HepG2 (cell line): ENCODE measurements around the gene NRL. TPM values are rescaled to one million over a fixed set of nuclear protein-coding genes. Genes with fewer than 3 reads are reported as not detected.

ENCODE experiments used
- ATAC-seq: fragments of 200-7000 bp; cut with Tn5 transposase; 3 replicates; pipeline ENCODE4 v1.9.1; 2020; ENCODE audit warnings: mild to moderate bottlenecking, moderate library complexity
- BruUV-seq: library from RNA; stranded (reverse); fragments of 400-500 nt; replicated peaks from 2 replicates; lab custom pipeline; 2021; lab: Mats Ljungman, UMichigan
- CTCF ChIA-PET: fragments of 300-600 bp; formaldehyde crosslinking; extraction: SDS; loops from one replicate; lab custom pipeline; 2021; ENCODE audit warnings: low total read pairs, inconsistent platforms, low intra/inter-chr PET ratio; lab: Yijun Ruan, JAX
- POLR2A ChIA-PET: fragments of 350-600 bp; sonication (Branson Sonifier 250); formaldehyde crosslinking; loops from one replicate; lab custom pipeline; 2020; ENCODE audit warnings: antibody characterized with exemption, inconsistent platforms; lab: Yijun Ruan, JAX
- DNase-seq: peaks from one replicate; pipeline ENCODE4 v3.0.0-alpha.2; 2015; ENCODE audit warnings: low spot score
- FAIRE-seq: peaks from 3 replicates; lab custom pipeline; 2011; peaks lifted over from hg19 to GRCh38; lab: Jason Lieb, UNC
- H2AFZ ChIP-seq: one replicate; pipeline ENCODE4 v1.6.1; 2011; ENCODE audit warnings: low read length, inconsistent platforms
- H3K27ac ChIP-seq: fragments of 300-600 bp; 3 replicates; pipeline ENCODE4 v1.8.0; 2011; ENCODE audit warnings: mixed run types, mild to moderate bottlenecking, mixed read lengths, low read length, inconsistent platforms; ENCODE audit not compliant: insufficient read depth; ENCODE audit errors: extremely low read length
- H3K27me3 ChIP-seq, 2 experiments: fragments of 200-600 bp in 1 of 2; 2 replicates in 1 of 2; 3 replicates in 1 of 2; pipeline versions ENCODE4 v1.6.0 to v1.8.0; 2011; ENCODE audit warnings: low read length in 2 of 2, mild to moderate bottlenecking in 2 of 2, moderate library complexity in 2 of 2, inconsistent platforms in 1 of 2; ENCODE audit not compliant: insufficient read depth in 2 of 2, control insufficient read depth in 1 of 2
- H3K36me3 ChIP-seq, 2 experiments: fragments of 200-600 bp in 1 of 2; replicated peaks in 1 of 2; 2 replicates in 1 of 2; 3 replicates in 1 of 2; pipeline versions ENCODE4 v1.5.1 to v1.8.0; 2011; ENCODE audit warnings: low read length in 2 of 2, inconsistent platforms in 1 of 2; ENCODE audit not compliant: insufficient read depth in 2 of 2, control insufficient read depth in 1 of 2
- H3K4me1 ChIP-seq: 2 replicates; pipeline ENCODE4 v1.5.1; 2012; ENCODE audit warnings: low read length, inconsistent platforms; ENCODE audit not compliant: insufficient read depth
- H3K4me2 ChIP-seq: 2 replicates; pipeline ENCODE4 v1.6.0; 2011; ENCODE audit warnings: low read depth, low read length, inconsistent platforms
- H3K4me3 ChIP-seq, 3 experiments: fragments of 200-600 bp in 1 of 3; sonication (generic), shearing (Covaris generic) in 1 of 3; replicated peaks in 1 of 3; 2 replicates each; pipeline ENCODE4 v1.5.1; 2011 to 2016; ENCODE audit warnings: low read length in 3 of 3, inconsistent platforms in 2 of 3, low read depth in 2 of 3, mild to moderate bottlenecking in 2 of 3, control low read depth in 1 of 3, mixed read lengths in 1 of 3; ENCODE audit not compliant: insufficient read depth in 1 of 3
- H3K79me2 ChIP-seq: one replicate; pipeline ENCODE4 v1.6.1; 2011; ENCODE audit warnings: low read length, inconsistent platforms; ENCODE audit not compliant: insufficient read depth
- H3K9ac ChIP-seq: 2 replicates; pipeline ENCODE4 v1.6.0; 2011; ENCODE audit warnings: mild to moderate bottlenecking, low read depth, low read length, inconsistent platforms; ENCODE audit not compliant: insufficient read depth
- H3K9me3 ChIP-seq: 2 replicates; pipeline ENCODE4 v1.5.1; 2012; ENCODE audit warnings: mild to moderate bottlenecking, low read length
- H4K20me1 ChIP-seq: 2 replicates; pipeline ENCODE4 v1.6.0; 2011; ENCODE audit warnings: inconsistent platforms, mild to moderate bottlenecking, low read length, moderate library complexity; ENCODE audit not compliant: insufficient read depth
- AGO1 ChIP-seq: fragments of 200-400 bp; formaldehyde crosslinking; IDR thresholded peaks from 2 replicates; pipeline ENCODE4 v1.6.1; 2017; ENCODE audit warnings: mild to moderate bottlenecking, low read depth, low read length, moderate library complexity; ENCODE audit not compliant: poor library complexity, severe bottlenecking
- AGO2 ChIP-seq: fragments of 200-400 bp; formaldehyde crosslinking; optimal IDR thresholded peaks from 2 replicates; pipeline ENCODE3; 2017; ENCODE audit warnings: mild to moderate bottlenecking, low read depth, low read length, moderate library complexity
- ARNTL ChIP-seq: sonication (generic); formaldehyde crosslinking; IDR thresholded peaks from 2 replicates; pipeline ENCODE4 v1.4.0; 2020; ENCODE audit warnings: mild to moderate bottlenecking, missing genetic modification reagents
- GATAD1 ChIP-seq: IDR thresholded peaks from 2 replicates; pipeline ENCODE4 v1.6.1; 2016; ENCODE audit warnings: missing genetic modification reagents, missing compliant biosample characterization
- MATR3 ChIP-seq: sonication (generic); formaldehyde crosslinking; IDR thresholded peaks from 2 replicates; pipeline ENCODE4 v1.4.0; 2020; ENCODE audit warnings: missing genetic modification reagents
- RBAK ChIP-seq: sonication (generic); formaldehyde crosslinking; IDR thresholded peaks from 2 replicates; pipeline ENCODE4 v1.5.1; 2020; ENCODE audit warnings: mild to moderate bottlenecking, missing genetic modification reagents
- ZBTB1 ChIP-seq: sonication (generic); formaldehyde crosslinking; IDR thresholded peaks from 2 replicates; pipeline ENCODE4 v1.4.0; 2020; ENCODE audit warnings: missing genetic modification reagents, borderline replicate concordance
- ZNF510 ChIP-seq: sonication (generic); formaldehyde crosslinking; IDR thresholded peaks from 2 replicates; pipeline ENCODE4 v1.4.0; 2020; ENCODE audit warnings: low read depth, mild to moderate bottlenecking, missing genetic modification reagents
- ZNF749 ChIP-seq: sonication (generic); formaldehyde crosslinking; IDR thresholded peaks from 2 replicates; pipeline ENCODE4 v1.8.0; 2022; ENCODE audit warnings: mild to moderate bottlenecking, missing genetic modification reagents, moderate library complexity, borderline replicate concordance
- ZNF816 ChIP-seq: sonication (generic); formaldehyde crosslinking; IDR thresholded peaks from 2 replicates; pipeline ENCODE4 v1.8.0; 2022; ENCODE audit warnings: missing genetic modification reagents, mild to moderate bottlenecking, borderline replicate concordance
- WGBS: methylation state at CpG from one replicate; pipeline ENCODE4 v1.1.6; 2017; ENCODE audit warnings: low lambda C conversion rate; 5-methylcytosine and 5-hydroxymethylcytosine counted together
- in situ Hi-C: cut with HindIII; loops from 2 replicates; pipeline ENCODE4 v1.10.0; 2017; ENCODE audit warnings: low pct_unique_long_range_greater_than_20kb; ENCODE audit not compliant: extremely low pct_ligation_motif_present
- intact Hi-C: fragments of 100-400 bp; cut with micrococcal nuclease; formaldehyde crosslinking; loops from one replicate; pipeline ENCODE4 v1.10.0; 2022; ENCODE audit not compliant: unreplicated experiment
- polyA plus RNA-seq, 8 experiments: library from polyadenylated mRNA; depleted of rRNA in 3 of 8; stranded (reverse) in 7 of 8; unstranded in 1 of 8; fragments of >200 nt; fragmentation: Illumina TruSeq in 4 of 8; extraction: Trizol in 4 of 8; gene quantifications; 2 replicates each; pipeline versions ENCODE4 v1.2.1 to v1.2.3, GENCODE V29; 2011 to 2016; ENCODE audit warnings: low read depth in 4 of 8, missing spikeins in 1 of 8, mixed read lengths in 1 of 8; ENCODE audit not compliant: insufficient read depth in 1 of 8
- total RNA-seq, 5 experiments: library from RNA; depleted of rRNA; stranded (reverse); fragments of >200 nt; fragmentation: Illumina TruSeq; extraction: Trizol; gene quantifications; 2 replicates each; pipeline ENCODE4 v1.2.3, GENCODE V29; 2016; ENCODE audit warnings: low read depth in 1 of 5
- TF ChIP-seq, protein P1 (sequence below): sonication (generic); formaldehyde crosslinking; IDR thresholded peaks from 2 replicates; pipeline ENCODE4 v1.4.0; 2020; ENCODE audit warnings: missing genetic modification reagents
- TF ChIP-seq, protein P2 (sequence below): sonication (generic); formaldehyde crosslinking; IDR thresholded peaks from 2 replicates; pipeline ENCODE4 v1.8.1; 2023; ENCODE audit warnings: mild to moderate bottlenecking, missing genetic modification reagents, borderline replicate concordance
- TF ChIP-seq, protein P3 (sequence below), 2 experiments: sonication (generic) in 1 of 2; formaldehyde crosslinking in 1 of 2; IDR thresholded peaks; 2 replicates each; pipeline versions ENCODE4 v1.4.0 to v1.6.1; 2016 to 2020; ENCODE audit warnings: borderline replicate concordance in 1 of 2, low read depth in 1 of 2, mild to moderate bottlenecking in 1 of 2, missing genetic modification reagents in 1 of 2

NRL gene
- total and polyA plus RNA-seq, 2 of the 13 experiments (the other 11 are each of a cell fraction or from before 2014, with no cell fraction given): 2.5 to 4.7 TPM

DNA sequence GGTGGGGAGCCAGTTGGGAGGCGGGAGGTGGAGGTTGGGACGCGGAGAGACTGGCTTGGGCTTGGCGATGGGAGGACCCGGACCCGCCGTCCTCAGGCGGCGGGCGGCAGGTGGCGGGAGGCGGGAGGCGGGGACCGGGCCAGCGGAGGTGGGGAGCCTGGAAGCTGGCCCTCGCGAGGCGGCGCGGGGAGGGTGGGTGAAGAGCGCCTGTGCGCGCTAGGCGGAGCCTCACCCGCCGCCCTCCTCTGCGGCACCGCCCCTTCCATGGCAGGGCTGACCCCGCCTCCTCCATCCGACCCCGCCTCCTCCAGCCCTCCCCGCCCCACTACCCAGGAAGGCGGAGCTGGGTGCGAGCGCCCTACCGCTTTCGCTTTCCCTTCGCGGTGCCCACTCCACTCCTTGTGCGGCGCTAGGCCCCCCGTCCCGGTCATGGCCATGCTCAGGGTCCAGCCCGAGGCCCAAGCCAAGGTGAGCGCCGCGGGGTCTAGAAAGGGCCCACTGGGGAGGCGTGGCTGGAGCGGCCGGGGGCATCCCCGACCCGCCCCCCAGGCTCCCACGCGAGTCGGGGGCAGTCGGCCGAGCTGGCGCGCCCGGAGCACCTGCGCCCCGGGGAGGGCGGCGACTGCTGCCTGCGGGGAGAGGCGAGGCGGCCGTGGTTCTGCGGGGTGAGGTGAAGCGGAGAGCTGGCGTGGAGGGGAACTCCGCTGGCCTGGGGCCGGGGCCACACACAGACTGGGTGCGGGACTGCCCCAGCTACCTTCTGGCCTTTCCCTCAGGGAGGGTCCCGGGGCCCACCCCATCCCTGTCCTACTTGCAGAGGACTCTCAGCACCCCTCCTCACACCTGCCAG, 21.3 kb upstream of the NRL start, which contains the start of gene PSME1 (continued):
- TF ChIP-seq, protein P1, sequence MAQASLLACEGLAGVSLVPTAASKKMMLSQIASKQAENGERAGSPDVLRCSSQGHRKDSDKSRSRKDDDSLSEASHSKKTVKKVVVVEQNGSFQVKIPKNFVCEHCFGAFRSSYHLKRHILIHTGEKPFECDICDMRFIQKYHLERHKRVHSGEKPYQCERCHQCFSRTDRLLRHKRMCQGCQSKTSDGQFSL (CRISPR knock-in tag): peak; percentile 66; the same call in 1 of the 2 replicates
- TF ChIP-seq RBAK (CRISPR knock-in tag): no peak
- peak; percentile 53 for TF ChIP-seq AGO1
- peak; percentile 61; the same call in 1 of the 2 replicates for TF ChIP-seq ZNF749 (CRISPR knock-in tag)
- TF ChIP-seq ZNF816: no peak
- TF ChIP-seq ZNF510 (CRISPR knock-in tag): peak; percentile 4; the same call in 1 of the 2 replicates
- TF ChIP-seq MATR3 (CRISPR knock-in tag): 0 out of 2 replicates have a peak, but pooled peaks have one; percentile 58
- peak; percentile 73 for TF ChIP-seq GATAD1 (CRISPR knock-in tag)
- TF ChIP-seq, protein P2, sequence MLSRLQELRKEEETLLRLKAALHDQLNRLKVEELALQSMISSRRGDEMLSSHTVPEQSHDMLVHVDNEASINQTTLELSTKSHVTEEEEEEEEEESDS (CRISPR knock-in tag): no peak
- peak; percentile 97 for TF ChIP-seq AGO2
- TF ChIP-seq ZBTB1 (CRISPR knock-in tag): peak; percentile 79; the same call in 1 of the 2 replicates

DNA sequence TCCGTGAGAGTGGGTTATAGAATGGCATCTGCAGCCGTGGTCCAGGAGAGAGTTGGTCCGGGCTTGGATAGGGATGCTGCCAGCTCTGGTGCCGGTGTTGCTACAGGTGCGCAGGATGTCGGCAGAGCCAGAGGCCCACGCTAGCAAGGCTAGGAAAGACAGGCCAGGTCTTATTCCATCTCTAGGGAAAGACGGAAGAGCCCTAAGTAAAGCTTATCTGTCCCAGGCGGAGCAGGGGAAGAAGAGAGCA, 20.8 kb upstream of the NRL start:
- Histone ChIP-seq H3K36me3 (peaks cover 17 to 25% of the 10 kb centered on the region in 2 experiments), H4K20me1 (peaks cover 11% of the 10 kb centered on the region), H3K27me3 (no peaks in the 10 kb centered on the region; a peak in 1 of 5 replicates), H3K4me1 (peaks cover 69% of the 10 kb centered on the region), H3K9me3 (no peaks in the 10 kb centered on the region), H3K4me3 (peak overlapping the region; percentile 91 to 98 (median 93)), H3K27ac (peak overlapping the region; percentile 66), H3K4me2 (peak overlapping the region; percentile 100), H3K9ac (peak overlapping the region; percentile 94), H2AFZ (peak overlapping the region; percentile 62), H3K79me2 (peaks cover 37% of the 10 kb centered on the region)
- intact Hi-C loops: no loop called here
- CTCF ChIA-PET: interaction anchor here (1.0 to 2.1 kb wide), 2 partner anchors 21 to 25 kb away, joined by 3 to 6 read pairs; partner anchors contain the start of genes DCAF11, IRF9 and NRL
- BruUV-seq: no TSS peak
- POLR2A ChIA-PET: interaction anchor here (0.8 to 22.7 kb wide), 37 partner anchors 9 to 1158 kb away, joined by 3 to 977 read pairs (median 5); partner anchors contain the start of genes ACIN1, C14orf119, CARMIL3 and CHMP4A
- ATAC-seq (no peak), DNase-seq (no peak), FAIRE-seq (no peak)
- WGBS: under 1% methylated on average over 9 of the region's 9 CpGs
- in situ Hi-C loops: loop anchor here (25.0 kb wide), 1 partner anchor 823 kb away; the partner anchor contains the start of genes BCL2L2, PABPN1 and PPP1R3E
- TF ChIP-seq ARNTL (CRISPR knock-in tag): no peak
- TF ChIP-seq, protein P3, sequence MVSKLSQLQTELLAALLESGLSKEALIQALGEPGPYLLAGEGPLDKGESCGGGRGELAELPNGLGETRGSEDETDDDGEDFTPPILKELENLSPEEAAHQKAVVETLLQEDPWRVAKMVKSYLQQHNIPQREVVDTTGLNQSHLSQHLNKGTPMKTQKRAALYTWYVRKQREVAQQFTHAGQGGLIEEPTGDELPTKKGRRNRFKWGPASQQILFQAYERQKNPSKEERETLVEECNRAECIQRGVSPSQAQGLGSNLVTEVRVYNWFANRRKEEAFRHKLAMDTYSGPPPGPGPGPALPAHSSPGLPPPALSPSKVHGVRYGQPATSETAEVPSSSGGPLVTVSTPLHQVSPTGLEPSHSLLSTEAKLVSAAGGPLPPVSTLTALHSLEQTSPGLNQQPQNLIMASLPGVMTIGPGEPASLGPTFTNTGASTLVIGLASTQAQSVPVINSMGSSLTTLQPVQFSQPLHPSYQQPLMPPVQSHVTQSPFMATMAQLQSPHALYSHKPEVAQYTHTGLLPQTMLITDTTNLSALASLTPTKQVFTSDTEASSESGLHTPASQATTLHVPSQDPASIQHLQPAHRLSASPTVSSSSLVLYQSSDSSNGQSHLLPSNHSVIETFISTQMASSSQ (IDR thresholded peaks at IDR 0.05; ENCODE audit: low read depth): no peak
- TF ChIP-seq, protein P3 (CRISPR knock-in tag; IDR thresholded peaks at IDR 0.05; ENCODE audit: borderline replicate concordance): no peak
